Spleen (tissue), 11 donors: ENCODE measurements around the gene ZFYVE28. TPM values are rescaled to one million over a fixed set of nuclear protein-coding genes. Genes with fewer than 3 reads are reported as not detected.

Experiments
- DNase-seq: peaks from one replicate; pipeline ENCODE4 v3.0.0-alpha.2; 2020
- H3K27ac ChIP-seq, 8 donors: fragments of 200-600 bp; sonication (generic) in 7 of 8; 1 replicate in 4 of 8; 2 replicates in 4 of 8; pipeline versions ENCODE4 v1.5.0 to v1.8.0; 2016 to 2021; ENCODE audit warnings: inconsistent platforms in 4 of 8, mild to moderate bottlenecking in 4 of 8, moderate library complexity in 1 of 8
- H3K27me3 ChIP-seq, 7 donors: fragments of 200-600 bp; sonication (generic) in 6 of 7; replicated peaks in 1 of 7; 1 replicate in 4 of 7; 2 replicates in 3 of 7; pipeline versions ENCODE4 v1.5.0 to v1.8.0; 2016 to 2021; ENCODE audit warnings: inconsistent platforms in 3 of 7, mild to moderate bottlenecking in 1 of 7
- H3K36me3 ChIP-seq, 6 donors: fragments of 200-600 bp; sonication (generic) in 5 of 6; 1 replicate in 4 of 6; 2 replicates in 2 of 6; pipeline versions ENCODE4 v1.5.0 to v1.8.0; 2016 to 2021; ENCODE audit warnings: inconsistent platforms in 2 of 6
- H3K4me1 ChIP-seq, 6 donors: fragments of 200-600 bp; sonication (generic) in 5 of 6; 1 replicate in 3 of 6; 2 replicates in 3 of 6; pipeline versions ENCODE4 v1.5.0 to v1.8.0; 2016 to 2021; ENCODE audit warnings: inconsistent platforms in 3 of 6
- H3K4me3 ChIP-seq, 8 donors: fragments of 200-600 bp; sonication (generic) in 7 of 8; 1 replicate in 4 of 8; 2 replicates in 4 of 8; pipeline versions ENCODE4 v1.5.0 to v1.8.0; 2016 to 2021; ENCODE audit warnings: inconsistent platforms in 4 of 8, mild to moderate bottlenecking in 4 of 8, moderate library complexity in 2 of 8
- H3K9me3 ChIP-seq, 8 donors: fragments of 200-600 bp; sonication (generic) in 7 of 8; 1 replicate in 4 of 8; 2 replicates in 4 of 8; pipeline versions ENCODE4 v1.5.0 to v1.8.0; 2016 to 2021; ENCODE audit warnings: inconsistent platforms in 4 of 8
- CTCF ChIP-seq, 11 experiments: fragments of 200-600 bp in 7 of 11; fragments of 450-650 bp in 4 of 11; sonication (generic) in 4 of 11; IDR thresholded peaks in 8 of 11; conservative IDR thresholded peaks in 3 of 11; 1 replicate in 7 of 11; 2 replicates in 4 of 11; pipeline versions ENCODE4 v1.4.0 to v1.8.0; 2016 to 2021; ENCODE audit warnings: antibody characterized with exemption in 11 of 11, inconsistent platforms in 4 of 11, mild to moderate bottlenecking in 1 of 11
- POLR2A ChIP-seq, 3 donors: fragments of 450-650 bp; IDR thresholded peaks; one replicate each; pipeline ENCODE4 v1.5.1; 2017; ENCODE audit warnings: antibody characterized with exemption in 3 of 3, mild to moderate bottlenecking in 1 of 3
- POLR2AphosphoS5 ChIP-seq, 3 donors: sonication (generic); formaldehyde crosslinking; IDR thresholded peaks; one replicate each; pipeline ENCODE4 v1.5.1; 2017; ENCODE audit warnings: antibody characterized with exemption in 3 of 3
- WGBS, 5 donors: extraction: QIAGEN DNeasy Blood & Tissue Kit in 3 of 5; methylation state at CpG; one replicate each; pipeline versions ENCODE4 v1.1.5 to v1.1.7; 2013 to 2018; 5-methylcytosine and 5-hydroxymethylcytosine counted together
- intact Hi-C: fragments of 100-400 bp; cut with DNase I; formaldehyde crosslinking; loops from one replicate; pipeline ENCODE4 v1.15.0; 2023; ENCODE audit warnings: low total_unique reads
- polyA plus RNA-seq, 3 donors: library from polyadenylated mRNA; stranded (reverse); fragments of 200-250 nt; gene quantifications; one replicate each; pipeline ENCODE4 v1.2.1, GENCODE V29; 2013
- total RNA-seq, 7 donors: library from RNA; depleted of rRNA in 3 of 7; stranded (reverse); fragments of >200 nt in 3 of 7; fragmentation: NEBNext Ultra II Directional in 4 of 7; extraction: Animal tissue kit (Norgen Biotek cat#: 25700) in 4 of 7; gene quantifications; one replicate each; pipeline versions ENCODE4 v1.1.0 to v1.2.1, GENCODE V29; 2016 to 2021
- donor health status: healthy with polysubstance abuse.
- donor health status: DM: no; HTN: no; CAD: no; lungs with moderate emphysema.
- donor health status: DM: no; HTN: no; CAD: no.
- donor health status: Bipolar disorder and iron deficiency.
- donor health status: healthy.
- donor health status: DM: no; HTN: no; CAD: no.
- donor health status: DM: yes; HTN: yes; CAD: no.

ZFYVE28 gene
- total and polyA plus RNA-seq, 10 donors, result 2.7 to 31.3 (median 12.6) TPM

GRCh38 chr4:2334826-2335728 lies 83.4 kb downstream of the ZFYVE28 start:
- H3K4me1 ChIP-seq, result peaks cover 0 to 11% (median 5%) of the 10 kb centered on the region in 6 donors
- 86 to 94% (median 88%) methylated on average over 20 to 26 of the region's 27 CpGs for WGBS, 5 donors
- H3K27me3 ChIP-seq, result no peaks in the 10 kb centered on the region
- no peak for TF ChIP-seq CTCF (IDR thresholded peaks at IDR 0.05 in 8 of 11, conservative IDR thresholded peaks at IDR 0.05 in 3 of 11)
- no peak for TF ChIP-seq POLR2A (IDR thresholded peaks at IDR 0.05)
- no peak for TF ChIP-seq POLR2AphosphoS5 (IDR thresholded peaks at IDR 0.05)
- H3K27ac ChIP-seq, result no peak overlapping the region
- peak; percentile 66 for DNase-seq
- peaks cover 0 to 46% (median 0%) of the 10 kb centered on the region in 6 donors for H3K36me3 ChIP-seq
- intact Hi-C loops, result no loop called here
- no peak overlapping the region for H3K4me3 ChIP-seq
- no peaks in the 10 kb centered on the region for H3K9me3 ChIP-seq

GRCh38 chr4:2333916-2334644 lies 84.4 kb downstream of the ZFYVE28 start:
- peak; percentile 64 for DNase-seq
- Histone ChIP-seq H3K36me3 (peaks cover 0 to 40% (median 0%) of the 10 kb centered on the region in 6 donors), H3K4me1 (peaks cover 0 to 11% (median 5%) of the 10 kb centered on the region in 6 donors), H3K27ac (no peak overlapping the region), H3K9me3 (peaks cover 0 to 8% (median 5%) of the 10 kb centered on the region in 8 donors), H3K4me3 (no peak overlapping the region), H3K27me3 (no peaks in the 10 kb centered on the region)
- intact Hi-C loops, result no loop called here
- WGBS, 5 donors, result 76 to 81% (median 79%) methylated on average over 23 to 28 of the region's 28 CpGs
- TF ChIP-seq POLR2A (IDR thresholded peaks at IDR 0.05) (no peak), CTCF (IDR thresholded peaks at IDR 0.05 in 8 of 11, conservative IDR thresholded peaks at IDR 0.05 in 3 of 11) (no peak), POLR2AphosphoS5 (IDR thresholded peaks at IDR 0.05) (no peak)

GRCh38 chr4:2333356-2333841 lies 85.0 kb downstream of the ZFYVE28 start:
- H3K27me3 ChIP-seq, result no peaks in the 10 kb centered on the region

More at GRCh38 chr4:2333356-2333841, 85.0 kb downstream of the ZFYVE28 start:
- H3K4me1 ChIP-seq, result peaks cover 0 to 11% (median 5%) of the 10 kb centered on the region in 6 donors
- H3K9me3 ChIP-seq, result peaks cover 0 to 15% (median 11%) of the 10 kb centered on the region in 8 donors
- peak; percentile 79 for DNase-seq
- H3K4me3 ChIP-seq, result no peak overlapping the region
- WGBS, 5 donors, result 42 to 78% (median 50%) methylated on average over 9 to 18 of the region's 18 CpGs
- peaks cover 0 to 33% (median 0%) of the 10 kb centered on the region in 6 donors for H3K36me3 ChIP-seq
- TF ChIP-seq POLR2AphosphoS5 (IDR thresholded peaks at IDR 0.05) (peak; percentile 7 to 19 (median 11)), CTCF (IDR thresholded peaks at IDR 0.05 in 8 of 11, conservative IDR thresholded peaks at IDR 0.05 in 3 of 11) (no peak)
- intact Hi-C loops, result no loop called here
- no peak overlapping the region for H3K27ac ChIP-seq
